ENCODE results near the gene ADAMTS3. TPM values are rescaled to one million over a fixed set of nuclear protein-coding genes. Genes with fewer than 3 reads are reported as not detected.

Gene ADAMTS3
- total and polyA plus RNA-seq, 7 experiments from 2014 or later, result 0.07 TPM; not detected in 6

GRCh38 chr4:72302981-72303704 lies 265.9 kb downstream of the ADAMTS3 start:
- Mint-ChIP-seq H3K4me3 (no peak overlapping the region), H3K4me1 (no peaks in the 10 kb centered on the region), H3K36me3 (no peaks in the 10 kb centered on the region), H3K27ac (peak overlapping the region in 1 of 9 donors; percentile 0), H3K9me3 (no peaks in the 10 kb centered on the region), H3K27me3 (peaks cover 0 to 3% (median 0%) of the 10 kb centered on the region in 5 donors)
- DNase-seq (peak in 8 of 9 donors; percentile 9 to 51 (median 32)), ATAC-seq (peak; percentile 75)
- H3K9me3 ChIP-seq (ENCODE audit: control insufficient read depth in 2 of 3, low read length in 3 of 3), result no peaks in the 10 kb centered on the region
- H3K27ac ChIP-seq (ENCODE audit: low read depth, low read length), result no peak overlapping the region
- intact Hi-C loops (cut with micrococcal nuclease), result loop anchor here (1.0 to 10.0 kb wide), 6 partner anchors 591 to 1702 kb away; no protein-coding TSS in a partner anchor
- no peaks in the 10 kb centered on the region for H3K4me1 ChIP-seq (ENCODE audit: control insufficient read depth in 2 of 2, insufficient read depth in 2 of 2, low read length in 2 of 2)
- no peaks in the 10 kb centered on the region for H3K27me3 ChIP-seq (ENCODE audit: control insufficient read depth in 2 of 2, insufficient read depth in 2 of 2, low read length in 2 of 2)
- CTCF ChIA-PET, result interaction anchor here (0.6 to 1.5 kb wide), 6 partner anchors 10 to 1702 kb away, joined by 3 to 5 read pairs (median 4); no protein-coding TSS in a partner anchor
- POLR2A ChIA-PET, result no interaction called here
- H3K36me3 ChIP-seq (ENCODE audit: control insufficient read depth in 2 of 3, insufficient read depth in 3 of 3, low read length in 3 of 3), result no peaks in the 10 kb centered on the region
- H3K4me3 ChIP-seq (ENCODE audit: low read length), result no peak overlapping the region

DNA sequence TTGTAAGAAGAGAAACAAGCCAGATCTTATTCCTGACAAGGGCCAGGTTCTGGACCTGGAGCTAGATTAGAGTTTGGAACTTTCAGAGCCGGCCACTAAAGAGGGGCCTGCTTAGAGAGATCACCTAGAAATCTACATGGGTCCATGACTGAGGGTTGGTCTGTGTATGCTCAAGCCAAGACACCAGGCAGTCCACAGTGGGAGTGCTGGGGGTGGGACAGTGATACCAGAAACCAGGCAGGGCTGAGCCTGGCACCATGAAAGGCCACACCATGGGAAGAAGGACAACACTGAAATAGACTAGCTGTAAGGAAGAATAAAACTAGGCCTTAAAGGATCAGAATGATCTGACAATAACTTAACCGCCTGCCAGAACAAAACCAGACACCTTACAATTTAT lies 267.3 kb downstream of the ADAMTS3 start:
- Histone ChIP-seq H3K36me3 (ENCODE audit: control insufficient read depth in 2 of 3, insufficient read depth in 3 of 3, low read length in 3 of 3) (no peaks in the 10 kb centered on the region), H3K4me1 (ENCODE audit: control insufficient read depth in 2 of 2, insufficient read depth in 2 of 2, low read length in 2 of 2) (no peaks in the 10 kb centered on the region), H3K27ac (ENCODE audit: low read depth, low read length) (no peak overlapping the region), H3K4me3 (ENCODE audit: low read length) (no peak overlapping the region), H3K9me3 (ENCODE audit: control insufficient read depth in 2 of 3, low read length in 3 of 3) (no peaks in the 10 kb centered on the region), H3K27me3 (ENCODE audit: control insufficient read depth in 2 of 2, insufficient read depth in 2 of 2, low read length in 2 of 2) (no peaks in the 10 kb centered on the region)
- H3K4me3 Mint-ChIP-seq, result no peak overlapping the region
- intact Hi-C loops (cut with micrococcal nuclease), result loop anchor here (5.0 to 10.0 kb wide), 4 partner anchors 589 to 1119 kb away; no protein-coding TSS in a partner anchor
- peaks cover 0 to 3% (median 0%) of the 10 kb centered on the region in 5 donors for H3K27me3 Mint-ChIP-seq
- no peak for ATAC-seq
- no peak for DNase-seq
- POLR2A ChIA-PET, result no interaction called here
- no peaks in the 10 kb centered on the region for H3K4me1 Mint-ChIP-seq
- no peaks in the 10 kb centered on the region for H3K36me3 Mint-ChIP-seq
- CTCF ChIA-PET, result interaction anchor here (0.6 to 1.4 kb wide), 3 partner anchors 11 to 1799 kb away, joined by 3 to 9 read pairs (median 5); no protein-coding TSS in a partner anchor
- no peak overlapping the region for H3K27ac Mint-ChIP-seq
- no peaks in the 10 kb centered on the region for H3K9me3 Mint-ChIP-seq

- DNase-seq, result no peak
- Mint-ChIP-seq H3K4me1 (peaks cover 0 to 3% (median 0%) of the 10 kb centered on the region in 7 donors), H3K4me3 (no peak overlapping the region), H3K36me3 (no peaks in the 10 kb centered on the region), H3K27ac (no peak overlapping the region), H3K9me3 (no peaks in the 10 kb centered on the region), H3K27me3 (peaks cover 0 to 3% (median under 1%) of the 10 kb centered on the region in 5 donors)
- intact Hi-C loops (cut with micrococcal nuclease), result loop anchor here (5.0 to 10.0 kb wide), 4 partner anchors 588 to 1118 kb away; no protein-coding TSS in a partner anchor
- ChIA-PET POLR2A (no interaction called here), CTCF (interaction anchor here (0.9 kb wide), 1 partner anchor 18 kb away, joined by 3 read pairs; no protein-coding TSS in a partner anchor)
- Histone ChIP-seq H3K9me3 (ENCODE audit: control insufficient read depth in 2 of 3, low read length in 3 of 3) (no peaks in the 10 kb centered on the region), H3K36me3 (ENCODE audit: control insufficient read depth in 2 of 3, insufficient read depth in 3 of 3, low read length in 3 of 3) (no peaks in the 10 kb centered on the region), H3K4me1 (ENCODE audit: control insufficient read depth in 2 of 2, insufficient read depth in 2 of 2, low read length in 2 of 2) (no peaks in the 10 kb centered on the region), H3K27ac (ENCODE audit: low read depth, low read length) (no peak overlapping the region), H3K27me3 (ENCODE audit: control insufficient read depth in 2 of 2, insufficient read depth in 2 of 2, low read length in 2 of 2) (no peaks in the 10 kb centered on the region), H3K4me3 (ENCODE audit: low read length) (no peak overlapping the region)
- no peak for ATAC-seq
Measured at GRCh38 chr4:72300126-72300525, 268.9 kb downstream of the ADAMTS3 start.

- ChIA-PET CTCF (no interaction called here), POLR2A (no interaction called here)
- Histone ChIP-seq H3K36me3 (ENCODE audit: control insufficient read depth in 2 of 3, insufficient read depth in 3 of 3, low read length in 3 of 3) (no peaks in the 10 kb centered on the region), H3K4me1 (ENCODE audit: control insufficient read depth in 2 of 2, insufficient read depth in 2 of 2, low read length in 2 of 2) (no peaks in the 10 kb centered on the region), H3K9me3 (ENCODE audit: control insufficient read depth in 2 of 3, low read length in 3 of 3) (no peaks in the 10 kb centered on the region), H3K4me3 (ENCODE audit: low read length) (no peak overlapping the region), H3K27ac (ENCODE audit: low read depth, low read length) (no peak overlapping the region), H3K27me3 (ENCODE audit: control insufficient read depth in 2 of 2, insufficient read depth in 2 of 2, low read length in 2 of 2) (no peaks in the 10 kb centered on the region)
- H3K4me1 Mint-ChIP-seq, result peaks cover 0 to 3% (median 0%) of the 10 kb centered on the region in 7 donors
- no peaks in the 10 kb centered on the region for H3K36me3 Mint-ChIP-seq
- no peaks in the 10 kb centered on the region for H3K9me3 Mint-ChIP-seq
- intact Hi-C loops (cut with micrococcal nuclease), result loop anchor here in 1 of 2 donors (2.0 to 10.0 kb wide), 3 partner anchors 719 to 1151 kb away; partner anchors contain the start of gene ANKRD17
- DNase-seq (peak in 2 of 9 donors; percentile 2 to 19), ATAC-seq (no peak)
- no peak overlapping the region for H3K27ac Mint-ChIP-seq
- H3K4me3 Mint-ChIP-seq, result no peak overlapping the region
- H3K27me3 Mint-ChIP-seq, result peaks cover 3 to 21% (median 9%) of the 10 kb centered on the region in 5 donors
Measured at GRCh38 chr4:72295966-72296557, 273.0 kb downstream of the ADAMTS3 start.

- Histone ChIP-seq H3K27ac (ENCODE audit: low read depth, low read length) (no peak overlapping the region), H3K4me3 (ENCODE audit: low read length) (no peak overlapping the region), H3K9me3 (ENCODE audit: control insufficient read depth in 2 of 3, low read length in 3 of 3) (no peaks in the 10 kb centered on the region), H3K27me3 (ENCODE audit: control insufficient read depth in 2 of 2, insufficient read depth in 2 of 2, low read length in 2 of 2) (no peaks in the 10 kb centered on the region), H3K36me3 (ENCODE audit: control insufficient read depth in 2 of 3, insufficient read depth in 3 of 3, low read length in 3 of 3) (no peaks in the 10 kb centered on the region), H3K4me1 (ENCODE audit: control insufficient read depth in 2 of 2, insufficient read depth in 2 of 2, low read length in 2 of 2) (no peaks in the 10 kb centered on the region)
- Mint-ChIP-seq H3K9me3 (no peaks in the 10 kb centered on the region), H3K4me3 (no peak overlapping the region), H3K36me3 (no peaks in the 10 kb centered on the region), H3K4me1 (no peaks in the 10 kb centered on the region), H3K27me3 (peaks cover 0 to 28% (median 19%) of the 10 kb centered on the region in 5 donors), H3K27ac (no peak overlapping the region)
- DNase-seq (no peak), ATAC-seq (no peak)
- POLR2A ChIA-PET, result no interaction called here
- CTCF ChIA-PET, result no interaction called here
- intact Hi-C loops (cut with micrococcal nuclease), result loop anchor here in 1 of 2 donors (10.0 kb wide), 1 partner anchor 724 kb away; no protein-coding TSS in a partner anchor
Measured at GRCh38 chr4:72290737-72291136, 278.3 kb downstream of the ADAMTS3 start.

GRCh38 chr4:72286910-72287309 lies 282.1 kb downstream of the ADAMTS3 start:
- no peak overlapping the region for H3K27ac Mint-ChIP-seq
- intact Hi-C loops (cut with micrococcal nuclease), result no loop called here
- H3K4me3 ChIP-seq (ENCODE audit: low read length), result no peak overlapping the region

More at GRCh38 chr4:72286910-72287309, 282.1 kb downstream of the ADAMTS3 start:
- Mint-ChIP-seq H3K4me1 (no peaks in the 10 kb centered on the region), H3K27me3 (peaks cover 0 to 31% (median 18%) of the 10 kb centered on the region in 5 donors), H3K9me3 (no peaks in the 10 kb centered on the region), H3K36me3 (no peaks in the 10 kb centered on the region), H3K4me3 (no peak overlapping the region)
- ChIA-PET POLR2A (no interaction called here), CTCF (no interaction called here)
- no peak for ATAC-seq
- H3K9me3 ChIP-seq (ENCODE audit: control insufficient read depth in 2 of 3, low read length in 3 of 3), result no peaks in the 10 kb centered on the region
- H3K36me3 ChIP-seq (ENCODE audit: control insufficient read depth in 2 of 3, insufficient read depth in 3 of 3, low read length in 3 of 3), result no peaks in the 10 kb centered on the region
- H3K27ac ChIP-seq (ENCODE audit: low read depth, low read length), result no peak overlapping the region
- DNase-seq, result no peak
- no peaks in the 10 kb centered on the region for H3K27me3 ChIP-seq (ENCODE audit: control insufficient read depth in 2 of 2, insufficient read depth in 2 of 2, low read length in 2 of 2)
- H3K4me1 ChIP-seq (ENCODE audit: control insufficient read depth in 2 of 2, insufficient read depth in 2 of 2, low read length in 2 of 2), result no peaks in the 10 kb centered on the region
